ENCODE data around the gene FANCC.

The FANCC gene

DNA sequence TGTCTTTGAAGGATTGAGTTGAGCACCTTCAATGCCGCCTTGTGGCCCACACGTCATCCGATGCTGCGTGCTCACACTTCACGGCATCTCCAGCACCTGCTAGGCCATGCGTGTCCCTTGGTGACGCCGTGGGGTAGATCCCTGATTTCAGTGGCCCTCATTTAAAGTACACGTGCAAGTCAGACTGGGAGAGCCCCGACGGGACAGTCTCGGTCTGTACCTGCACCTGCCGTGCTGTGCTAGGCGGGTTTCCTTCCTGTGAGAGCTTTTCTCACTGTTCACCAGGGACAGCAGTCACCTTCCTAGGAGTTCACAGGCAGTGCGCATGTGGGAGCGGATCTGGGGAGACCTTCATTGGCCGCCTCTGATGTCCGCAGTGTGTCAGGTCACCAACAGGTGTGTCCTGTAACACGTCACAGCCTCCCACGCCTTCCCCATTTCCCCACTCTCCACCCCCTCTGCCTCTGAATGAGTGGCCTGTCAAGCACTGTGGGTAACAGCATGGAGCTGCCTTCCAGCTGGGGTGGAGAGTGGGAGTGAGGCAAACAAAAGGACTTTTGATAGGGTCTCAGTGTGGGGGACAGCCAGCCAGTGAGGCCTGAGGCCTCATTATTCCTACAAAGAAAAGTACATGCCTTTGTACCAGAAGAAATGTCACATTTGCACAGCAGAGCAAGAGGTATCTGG lies 236.4 kb downstream of the FANCC start:
- DNase-seq: no peak

- no peak for DNase-seq
These were observed 238.0 kb downstream of the FANCC start for GRCh38 chr9:95079461-95079860.

GRCh38 chr9:95078939-95079338 lies 238.6 kb downstream of the FANCC start:
- no peak for DNase-seq

DNA sequence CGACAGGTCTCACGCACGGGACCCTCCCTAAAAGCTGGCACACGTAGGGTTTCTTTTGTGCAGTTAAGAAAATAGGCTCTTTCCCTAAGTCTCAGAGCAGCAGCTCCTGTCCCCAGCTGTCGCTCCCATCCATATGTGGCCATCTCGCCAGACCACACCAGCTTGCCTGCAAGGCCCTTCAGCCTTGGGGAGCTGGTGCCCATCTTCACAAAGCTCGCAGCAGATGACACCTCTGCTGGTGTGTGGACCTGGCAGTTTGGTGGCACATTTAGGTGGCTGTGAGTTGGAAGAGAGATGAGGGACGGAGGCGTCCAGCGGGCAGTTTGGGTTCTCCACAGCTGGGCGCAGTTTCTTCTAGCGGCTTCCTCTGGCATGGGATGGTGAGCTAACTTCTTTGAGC lies 239.0 kb downstream of the FANCC start:
- no peak for DNase-seq

- no peak for DNase-seq
These were observed 239.6 kb downstream of the FANCC start for GRCh38 chr9:95077766-95078370.

GRCh38 chr9:95077053-95077765 lies 240.3 kb downstream of the FANCC start:
- no peak for DNase-seq

DNA sequence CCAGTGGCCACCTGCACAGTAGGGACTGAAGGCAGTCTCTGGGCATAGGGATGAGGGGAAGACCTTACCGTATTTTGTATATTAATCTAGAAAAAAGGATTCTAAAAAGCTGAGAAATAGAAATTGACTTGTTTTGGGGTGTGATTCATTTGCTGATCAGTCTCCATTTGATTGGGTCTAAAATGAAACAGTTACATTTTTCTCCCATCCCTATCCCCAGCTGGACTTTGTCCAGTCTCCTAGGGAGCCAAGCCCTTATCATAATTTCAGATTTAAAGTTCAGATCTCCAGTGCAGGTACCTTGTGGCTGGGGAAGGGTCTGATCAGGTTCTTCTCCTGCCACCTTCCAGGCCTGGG lies 240.8 kb downstream of the FANCC start:
- no peak for DNase-seq

GRCh38 chr9:95075700-95076099 lies 241.8 kb downstream of the FANCC start:
- DNase-seq: no peak

DNA sequence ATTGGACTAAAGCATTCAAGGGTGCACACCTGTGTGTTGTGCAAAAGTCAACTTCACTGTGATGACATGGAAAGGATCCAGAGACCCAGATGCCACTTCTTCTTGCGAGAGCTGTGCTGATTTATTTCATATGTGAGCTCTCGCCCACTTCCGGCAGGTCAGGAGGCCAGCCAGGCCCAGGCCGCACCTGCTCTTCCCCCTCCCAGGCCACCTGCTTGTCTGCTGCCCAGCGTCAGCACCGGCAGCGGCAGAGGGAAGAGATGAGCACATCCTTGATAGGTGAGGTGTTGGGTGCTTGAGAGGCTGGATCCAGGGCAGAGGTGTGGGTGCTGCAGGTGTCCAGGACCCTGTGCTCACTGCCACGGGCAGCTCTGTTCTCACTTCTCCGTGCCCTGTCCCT lies 242.9 kb downstream of the FANCC start:
- no peak for DNase-seq

DNA sequence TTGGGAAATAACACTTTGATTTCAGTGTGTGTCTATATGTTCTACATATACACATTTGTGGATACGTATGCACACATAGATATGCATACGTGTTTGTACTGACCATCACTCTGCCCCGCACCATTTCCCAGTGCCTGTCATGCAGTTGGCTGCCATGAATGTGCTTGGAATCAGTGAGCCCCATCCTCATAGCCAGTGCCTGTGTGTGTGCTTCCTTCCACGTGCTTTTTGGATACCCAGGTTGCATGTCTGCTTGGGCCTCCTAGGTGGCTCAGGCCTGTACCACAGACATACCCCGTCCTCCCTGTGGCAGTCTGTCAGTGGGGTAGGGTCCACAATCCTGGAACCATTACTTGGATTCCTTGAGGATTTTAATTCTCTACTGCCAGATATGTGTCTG lies 243.6 kb downstream of the FANCC start:
- peak; percentile 28 for DNase-seq

DNA sequence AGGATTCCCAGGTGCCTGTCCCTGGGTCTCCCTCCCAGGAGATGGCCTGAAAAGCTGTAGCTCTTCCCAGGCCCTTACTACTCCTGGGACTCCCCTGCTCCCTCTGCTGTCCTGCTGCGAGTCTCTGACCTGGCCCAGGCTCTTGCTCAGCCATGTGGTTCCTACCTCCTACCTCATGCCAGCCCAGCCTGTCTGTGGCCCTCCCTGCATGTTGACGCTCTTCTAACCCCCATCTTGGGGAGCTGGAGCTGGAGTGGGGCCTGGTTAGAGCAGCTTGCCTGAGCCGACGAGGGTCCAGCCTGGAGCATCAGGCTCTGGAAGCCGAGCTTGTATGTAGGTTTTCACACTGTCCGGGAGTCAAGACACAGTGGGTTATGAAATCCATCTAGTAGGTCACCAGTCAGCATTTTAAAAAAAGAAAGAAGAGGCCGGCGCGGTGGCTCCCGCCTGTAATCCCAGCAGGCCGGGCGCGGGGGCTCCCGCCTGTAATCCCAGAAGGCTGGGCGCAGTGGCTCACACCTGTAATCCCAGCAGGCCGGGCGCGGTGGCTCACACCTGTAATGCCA lies 244.4 kb downstream of the FANCC start:
- peak; percentile 17 for DNase-seq

- peak; percentile 33 for DNase-seq
These were observed 245.6 kb downstream of the FANCC start for GRCh38 chr9:95071925-95072324.

GRCh38 chr9:95071450-95071849 lies 246.1 kb downstream of the FANCC start:
- no peak for DNase-seq

DNA sequence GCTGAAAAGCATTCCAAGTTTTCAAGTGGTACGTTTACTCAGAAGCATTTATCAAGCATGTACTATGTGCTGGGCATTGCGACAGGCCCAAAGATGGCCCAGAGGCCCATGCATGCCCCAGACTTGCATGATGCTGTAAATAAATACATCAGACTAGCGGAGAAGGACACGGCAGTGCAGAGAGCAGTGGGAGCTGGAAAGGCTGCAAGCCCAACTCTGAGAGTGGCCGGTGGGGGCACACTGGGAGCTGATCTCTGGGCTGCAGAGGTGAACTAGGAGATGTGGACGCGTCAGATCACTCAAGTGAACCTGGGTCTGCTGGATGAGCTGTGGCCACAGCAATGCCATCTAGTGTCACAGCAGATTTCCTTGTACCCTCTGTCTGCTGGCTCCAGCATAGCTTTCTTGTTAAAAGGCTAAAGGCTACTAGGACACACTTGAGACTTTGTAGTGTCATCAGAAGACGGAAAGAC lies 246.9 kb downstream of the FANCC start:
- no peak for DNase-seq

DNA sequence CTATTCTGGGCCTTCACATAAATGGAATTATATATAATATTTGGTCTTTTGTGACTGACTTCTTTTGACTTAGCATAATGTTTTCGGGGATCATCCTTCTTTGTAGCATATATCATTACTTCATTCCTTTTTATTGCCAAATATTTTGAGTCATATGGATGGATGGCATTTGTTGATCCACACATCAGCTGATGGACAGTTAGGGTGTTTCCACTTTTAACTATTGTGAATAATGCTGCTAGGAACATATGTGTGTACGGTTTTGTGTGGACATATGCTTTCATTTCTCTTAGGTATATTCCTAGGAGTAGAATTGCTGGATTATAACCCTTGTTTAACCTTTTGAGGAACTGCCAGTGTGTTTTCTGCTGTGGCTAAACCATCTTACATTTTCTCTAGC lies 249.6 kb downstream of the FANCC start:
- DNase-seq: no peak

- DNase-seq: no peak
These were observed 250.5 kb downstream of the FANCC start for GRCh38 chr9:95067057-95067456.

DNA sequence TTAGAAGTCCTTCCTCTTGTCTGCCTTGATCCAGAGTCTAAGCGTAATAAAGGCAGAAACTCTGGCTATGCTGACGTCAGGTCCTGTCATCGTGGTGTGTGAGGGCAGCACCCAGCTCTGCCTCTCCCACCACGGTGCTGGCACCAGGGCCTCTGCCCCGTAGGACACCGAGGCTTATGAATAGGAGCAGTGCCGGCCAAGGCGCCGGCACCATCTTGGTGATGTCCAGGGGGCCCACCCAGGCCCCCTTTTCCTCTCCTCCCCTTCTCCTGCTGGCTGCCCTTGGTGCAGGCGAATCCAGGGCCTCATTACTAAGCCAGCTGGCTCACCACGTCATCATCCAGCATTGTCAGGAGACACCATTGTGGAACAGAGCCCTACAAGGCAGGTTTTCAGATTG lies 252.3 kb downstream of the FANCC start:
- DNase-seq: no peak

DNA sequence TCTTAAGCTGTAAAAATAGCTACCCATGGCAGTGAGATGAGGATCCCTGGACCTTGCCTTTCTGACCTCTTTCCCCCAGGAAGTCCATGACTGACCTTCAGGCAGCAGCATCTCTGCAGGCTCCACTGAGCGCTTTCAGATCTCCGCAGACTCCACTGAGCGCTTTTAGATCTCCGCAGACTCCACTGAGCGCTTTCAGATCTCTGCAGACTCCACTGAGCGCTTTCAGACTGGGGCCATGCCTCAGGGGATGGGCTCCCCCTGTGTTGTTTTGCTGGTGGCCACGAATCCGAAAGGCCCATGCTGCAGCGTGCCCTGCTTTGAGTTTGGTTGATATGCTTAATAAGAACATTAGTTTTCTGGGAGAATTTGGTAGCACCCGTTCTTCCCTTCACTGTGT lies 254.2 kb downstream of the FANCC start:
- DNase-seq: no peak

- DNase-seq: no peak
These were observed 254.9 kb downstream of the FANCC start for GRCh38 chr9:95062596-95063065.

DNA sequence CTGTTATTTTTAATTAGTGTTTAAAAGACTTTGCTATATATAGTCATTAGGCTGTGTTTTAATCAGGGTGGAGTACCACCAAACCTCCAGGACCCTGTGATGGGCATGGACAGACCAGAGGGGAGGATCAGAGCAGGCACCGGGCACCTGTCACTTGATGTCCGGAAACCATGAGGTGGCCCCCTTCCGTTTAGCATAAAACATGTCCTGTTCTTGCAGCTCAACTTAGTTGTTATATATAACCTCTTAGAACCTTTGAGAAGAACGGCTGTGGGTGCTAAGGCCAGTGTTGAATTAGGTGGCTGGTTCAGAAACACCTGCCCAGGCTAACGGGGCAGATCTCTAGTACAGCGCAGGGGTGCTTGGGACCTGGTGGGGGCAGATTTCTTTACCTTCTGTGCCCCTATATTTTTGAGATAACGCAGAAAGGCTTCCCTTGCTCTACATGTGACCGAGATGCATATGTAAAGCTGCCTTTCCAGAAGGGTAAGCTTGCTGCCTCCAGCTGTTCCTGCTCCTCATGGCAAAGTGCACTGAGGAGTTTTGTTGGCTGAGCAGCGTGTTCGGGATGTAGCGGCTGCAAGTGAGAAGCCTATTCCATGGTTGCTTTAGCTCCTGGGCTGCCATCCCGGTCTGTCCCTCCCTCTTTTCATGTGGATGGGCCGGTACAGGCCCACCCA lies 255.5 kb downstream of the FANCC start:
- no peak for DNase-seq

DNA sequence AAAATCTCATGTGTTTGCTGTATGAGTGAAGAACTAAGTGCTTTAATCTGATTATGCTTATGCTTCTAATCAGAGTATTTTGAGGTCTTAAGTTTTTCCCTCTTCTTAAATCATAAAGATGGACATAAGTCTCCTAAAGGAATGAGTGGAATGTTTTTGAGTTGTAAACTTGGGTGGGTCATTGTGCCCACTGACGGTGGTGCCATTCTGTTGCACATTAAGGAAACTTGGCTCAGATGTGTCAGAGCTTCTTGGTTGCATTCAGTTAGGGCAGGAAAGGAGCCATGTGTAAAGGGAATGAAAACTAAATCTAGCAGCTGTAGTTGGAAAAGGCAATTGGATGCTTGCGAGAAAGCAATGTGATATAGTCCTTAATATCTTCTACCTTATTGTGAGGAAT lies 256.6 kb downstream of the FANCC start:
- DNase-seq: no peak

DNA sequence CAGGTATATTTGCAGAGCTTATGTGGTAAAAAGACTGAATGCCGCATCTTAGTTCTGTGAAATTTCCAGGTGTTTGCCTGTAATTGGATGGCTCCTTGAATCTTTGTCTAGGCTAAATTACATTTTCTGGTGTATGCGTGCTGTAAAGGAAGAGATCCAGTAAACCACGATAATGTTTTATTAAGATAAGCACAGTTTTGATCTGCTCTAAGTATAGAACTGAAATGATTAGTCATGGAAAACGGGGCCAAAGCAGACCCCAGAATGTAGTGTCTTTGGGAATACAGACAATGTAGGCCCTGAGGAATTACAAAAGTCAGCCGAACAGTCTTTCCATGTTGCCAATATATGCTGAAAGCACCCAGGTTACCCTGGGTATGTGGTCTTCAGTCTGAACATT lies 257.3 kb downstream of the FANCC start:
- DNase-seq: no peak

- no peak for DNase-seq
These were observed 258.6 kb downstream of the FANCC start for GRCh38 chr9:95058795-95059386.
